HG03460 (cell line): ENCODE results near the gene CYP11A1.

Experiments used
- ATAC-seq: cut with Tn5 transposase; IDR thresholded peaks from one replicate; pipeline ENCODE4 v1.9.1; 2021; ENCODE audit not compliant: unreplicated experiment

Gene CYP11A1

GRCh38 chr15:74389241-74390048 is 22.0 kb upstream of the CYP11A1 start:
- ATAC-seq, result no peak

- no peak for ATAC-seq
Observed at GRCh38 chr15:74388363-74388951, 21.0 kb upstream of the CYP11A1 start.

- no peak for ATAC-seq
Observed at GRCh38 chr15:74387621-74388362, 20.3 kb upstream of the CYP11A1 start.

GRCh38 chr15:74387141-74387541 is 19.7 kb upstream of the CYP11A1 start:
- ATAC-seq, result no peak

- ATAC-seq, result no peak
Observed at GRCh38 chr15:74386496-74387140, 19.2 kb upstream of the CYP11A1 start.

- no peak for ATAC-seq
Observed at GRCh38 chr15:74385733-74386132, 18.3 kb upstream of the CYP11A1 start.

GRCh38 chr15:74384881-74385643 is 17.6 kb upstream of the CYP11A1 start:
- ATAC-seq, result peak; percentile 55

GRCh38 chr15:74384566-74384880 is 17.1 kb upstream of the CYP11A1 start:
- ATAC-seq, result no peak

GRCh38 chr15:74383695-74384565 is 16.5 kb upstream of the CYP11A1 start:
- ATAC-seq, result peak; percentile 46

- peak; percentile 4 for ATAC-seq
Observed at GRCh38 chr15:74383286-74383685, 15.8 kb upstream of the CYP11A1 start.

- ATAC-seq, result no peak
Observed at GRCh38 chr15:74382004-74382816, 14.8 kb upstream of the CYP11A1 start.

GRCh38 chr15:74381481-74381880 is 14.0 kb upstream of the CYP11A1 start:
- ATAC-seq, result no peak

GRCh38 chr15:74381190-74381453 is 13.7 kb upstream of the CYP11A1 start:
- no peak for ATAC-seq

GRCh38 chr15:74380361-74381189 is 13.1 kb upstream of the CYP11A1 start:
- ATAC-seq, result no peak

GRCh38 chr15:74378848-74379247 is 11.4 kb upstream of the CYP11A1 start:
- no peak for ATAC-seq

GRCh38 chr15:74377831-74378766 is 10.7 kb upstream of the CYP11A1 start:
- no peak for ATAC-seq

GRCh38 chr15:74376825-74377581 is 9.6 kb upstream of the CYP11A1 start:
- no peak for ATAC-seq
